Right lobe of liver (tissue), 4 donors: ENCODE results near the gene MT1M.

ENCODE experiments used
- POLR2A ChIP-seq: fragments of 450-650 bp; IDR thresholded peaks from one replicate; pipeline ENCODE4 v1.6.1; 2017; ENCODE audit warnings: antibody characterized with exemption, mild to moderate bottlenecking
- TF ChIP-seq, protein P1 (sequence below), 4 donors: fragments of 200-600 bp in 3 of 4; fragments of 450-650 bp in 1 of 4; IDR thresholded peaks; one replicate each; pipeline versions ENCODE4 v1.5.1 to v1.8.0; 2016 to 2022; ENCODE audit warnings: antibody characterized with exemption in 4 of 4, mild to moderate bottlenecking in 2 of 4
- donor health status: DM: no; HTN: no; CAD: no.
- donor health status: DM: no; HTN: no; CAD: no.
- donor health status: DM: no; HTN: yes; CAD: no.

DNA sequence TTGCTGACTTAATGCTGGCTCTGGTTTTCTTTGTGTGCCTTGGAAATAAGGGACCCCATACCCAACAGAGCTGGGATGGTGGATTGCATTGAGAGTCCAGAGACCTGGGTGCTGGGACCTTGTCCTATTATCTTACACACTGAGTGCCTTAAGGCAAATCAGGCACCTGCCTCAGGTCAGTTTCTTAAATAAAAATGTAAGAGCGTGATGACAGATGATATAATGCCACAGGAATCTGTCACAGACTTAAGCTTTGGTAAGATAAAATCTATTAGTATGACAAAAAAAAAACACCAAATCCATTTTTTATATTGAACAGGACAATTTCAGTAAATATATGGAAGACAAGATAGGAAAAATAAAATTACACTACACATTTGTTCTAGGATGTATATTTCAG lies 7.6 kb downstream of the MT1M start:
- TF ChIP-seq, protein P1, sequence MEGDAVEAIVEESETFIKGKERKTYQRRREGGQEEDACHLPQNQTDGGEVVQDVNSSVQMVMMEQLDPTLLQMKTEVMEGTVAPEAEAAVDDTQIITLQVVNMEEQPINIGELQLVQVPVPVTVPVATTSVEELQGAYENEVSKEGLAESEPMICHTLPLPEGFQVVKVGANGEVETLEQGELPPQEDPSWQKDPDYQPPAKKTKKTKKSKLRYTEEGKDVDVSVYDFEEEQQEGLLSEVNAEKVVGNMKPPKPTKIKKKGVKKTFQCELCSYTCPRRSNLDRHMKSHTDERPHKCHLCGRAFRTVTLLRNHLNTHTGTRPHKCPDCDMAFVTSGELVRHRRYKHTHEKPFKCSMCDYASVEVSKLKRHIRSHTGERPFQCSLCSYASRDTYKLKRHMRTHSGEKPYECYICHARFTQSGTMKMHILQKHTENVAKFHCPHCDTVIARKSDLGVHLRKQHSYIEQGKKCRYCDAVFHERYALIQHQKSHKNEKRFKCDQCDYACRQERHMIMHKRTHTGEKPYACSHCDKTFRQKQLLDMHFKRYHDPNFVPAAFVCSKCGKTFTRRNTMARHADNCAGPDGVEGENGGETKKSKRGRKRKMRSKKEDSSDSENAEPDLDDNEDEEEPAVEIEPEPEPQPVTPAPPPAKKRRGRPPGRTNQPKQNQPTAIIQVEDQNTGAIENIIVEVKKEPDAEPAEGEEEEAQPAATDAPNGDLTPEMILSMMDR (IDR thresholded peaks at IDR 0.05), result no peak
- TF ChIP-seq POLR2A, result no peak
